GM23338 (cell line): ENCODE measurements around the gene DYSF.

Experiments used
- CTCF ChIP-seq, 2 experiments: fragments of 200-600 bp in 1 of 2; sonication (generic) in 1 of 2; conservative IDR thresholded peaks; 2 replicates each; pipeline versions ENCODE4 v1.5.1 to v1.6.1; 2016 to 2017; ENCODE audit warnings: antibody characterized with exemption in 2 of 2, low read depth in 2 of 2, mild to moderate bottlenecking in 2 of 2, moderate library complexity in 1 of 2
- EZH2 ChIP-seq: fragments of 200-600 bp; sonication (generic); IDR thresholded peaks from one replicate; pipeline ENCODE4 v1.8.0; 2017; ENCODE audit warnings: antibody characterized with exemption, mild to moderate bottlenecking, low read depth; ENCODE audit not compliant: unreplicated experiment
- POLR2AphosphoS5 ChIP-seq: IDR thresholded peaks from 2 replicates; pipeline ENCODE4 v1.6.1; 2016; ENCODE audit warnings: antibody characterized with exemption, low read depth
- ZNF114 ChIP-seq: fragments of 250-450 bp; sonication (Bioruptor Pico); IDR thresholded peaks from 2 replicates; pipeline ENCODE4 v1.5.0; 2020; ENCODE audit warnings: mild to moderate bottlenecking, moderate library complexity

DNA sequence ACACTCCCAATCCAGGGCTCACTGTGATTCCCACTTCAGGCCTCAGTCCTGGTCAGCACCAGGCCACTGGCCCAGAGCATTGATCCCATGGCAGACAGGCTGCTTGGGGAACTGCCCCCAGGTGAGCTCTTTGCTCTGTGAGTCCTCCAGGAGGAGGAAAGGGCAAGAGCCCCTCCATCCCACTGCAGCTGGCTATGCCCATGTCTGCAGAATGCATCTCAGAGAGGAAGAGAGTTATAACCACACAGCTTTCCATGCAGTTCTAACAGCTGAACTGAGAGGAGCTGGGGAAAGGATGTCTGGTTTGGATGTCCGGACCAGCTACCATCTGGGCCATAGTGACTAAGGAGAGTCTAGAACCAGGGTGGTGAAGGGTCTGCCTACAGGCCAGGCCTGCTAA lies 230.3 kb downstream of the DYSF start:
- TF ChIP-seq EZH2 (no peak), POLR2AphosphoS5 (no peak), CTCF (conservative IDR thresholded peaks at IDR 0.05; ENCODE audit: low read depth in 2 of 2) (no peak), ZNF114 (CRISPR knock-in tag) (no peak)
